GM21447 (cell line): ENCODE data around the gene TLR9.
"Not testable (repeated sequence)": the region's sequence is repeated elsewhere in the genome, so short reads cannot be mapped to it uniquely, and the experiment has no call there.

Experiments used
- ATAC-seq: cut with Tn5 transposase; IDR thresholded peaks from one replicate; pipeline ENCODE4 v1.9.1; 2021; ENCODE audit not compliant: unreplicated experiment

The TLR9 gene

GRCh38 chr3:52197499-52197841, 28.0 kb downstream of the TLR9 start:
- no peak for ATAC-seq

- no peak for ATAC-seq
Observed at GRCh38 chr3:52196977-52197376, 28.5 kb downstream of the TLR9 start.

GRCh38 chr3:52195823-52196331, 29.6 kb downstream of the TLR9 start:
- ATAC-seq: no peak

- ATAC-seq: no peak
Observed at GRCh38 chr3:52195291-52195597, 30.2 kb downstream of the TLR9 start.

DNA sequence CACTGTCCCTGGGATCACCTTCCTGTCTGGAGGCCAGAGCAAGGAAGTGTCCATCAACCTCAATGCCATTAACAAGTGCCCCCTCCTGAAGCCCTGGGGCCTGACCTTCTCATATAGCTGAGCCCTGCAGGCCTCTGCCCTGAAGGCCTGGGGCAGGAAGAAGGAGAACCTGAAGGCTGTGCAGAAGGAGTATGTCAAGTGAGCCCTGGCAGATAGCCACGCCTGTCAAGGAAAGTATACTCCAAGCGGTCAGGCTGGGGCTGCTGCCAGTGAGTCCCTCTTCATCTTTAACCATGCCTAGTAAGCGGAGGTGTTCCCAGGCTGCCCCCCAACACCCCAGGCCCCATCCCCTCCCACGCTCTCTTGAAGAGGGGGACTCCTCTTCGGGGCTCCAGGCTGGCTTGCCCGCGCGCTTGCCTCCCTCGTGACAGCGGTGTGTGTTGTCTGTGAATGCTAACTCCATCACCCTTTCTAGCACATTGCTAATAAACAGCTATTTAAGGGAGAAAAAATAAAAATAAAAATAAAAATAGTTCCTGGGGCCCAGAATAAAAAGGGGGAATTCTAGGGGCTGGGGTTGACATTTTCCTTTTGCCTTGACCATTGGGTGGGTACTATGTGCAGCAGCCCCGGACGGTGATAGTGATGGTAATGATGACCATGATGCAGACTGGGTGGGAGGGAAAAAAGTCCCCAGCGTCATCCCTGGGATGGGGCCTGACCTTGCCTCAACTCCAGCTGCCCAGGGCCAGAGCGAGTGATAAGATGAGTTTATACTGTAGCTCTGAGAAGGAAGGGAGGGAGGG, 30.8 kb downstream of the TLR9 start:
- ATAC-seq: no peak

- no peak for ATAC-seq
Observed at GRCh38 chr3:52193065-52193464, 32.4 kb downstream of the TLR9 start.

GRCh38 chr3:52191663-52192062, 33.8 kb downstream of the TLR9 start:
- no peak for ATAC-seq

DNA sequence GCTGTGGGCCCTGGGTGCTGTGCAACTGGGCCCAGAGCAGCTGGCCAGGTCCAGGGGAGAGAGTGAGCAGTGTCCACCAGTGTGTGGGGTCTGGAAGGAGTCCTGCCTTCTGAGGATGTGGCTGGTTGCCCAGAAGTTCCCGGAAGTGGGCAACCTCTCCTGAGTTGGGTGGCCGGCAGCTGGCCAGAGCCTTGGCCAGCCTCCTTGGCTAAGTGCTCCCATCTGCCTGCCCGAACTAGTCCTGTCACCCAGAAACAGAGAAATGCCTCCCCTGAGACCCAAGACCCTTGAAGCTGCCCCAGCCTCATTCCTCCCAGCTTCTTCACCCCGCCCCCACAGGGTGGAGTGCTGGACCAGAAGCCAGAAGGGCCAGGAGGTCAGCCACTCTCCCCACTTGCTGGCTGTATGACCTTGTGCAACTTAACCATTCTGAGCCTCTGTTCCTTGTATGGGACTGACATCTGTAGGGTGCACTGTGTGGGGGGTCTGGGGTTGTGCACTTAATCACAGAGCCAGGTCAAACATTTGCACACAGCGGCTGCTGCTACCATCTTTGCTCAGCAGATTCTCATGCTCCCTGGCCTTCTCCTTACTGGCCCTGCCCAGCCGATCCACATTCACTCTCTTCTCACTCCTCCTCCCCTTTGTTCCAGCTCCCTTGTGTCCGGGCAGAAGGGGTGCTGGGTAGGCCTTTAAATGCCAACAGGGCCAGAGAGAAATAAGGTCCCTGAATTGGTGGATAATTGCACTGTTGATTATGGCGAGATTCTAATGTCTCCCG, 35.0 kb downstream of the TLR9 start:
- ATAC-seq: no peak

- ATAC-seq: no peak
Observed at GRCh38 chr3:52188556-52188955, 36.9 kb downstream of the TLR9 start.

GRCh38 chr3:52186729-52187128, 38.7 kb downstream of the TLR9 start:
- no peak for ATAC-seq

GRCh38 chr3:52185837-52186236, 39.6 kb downstream of the TLR9 start:
- no peak for ATAC-seq

- ATAC-seq: no peak
Observed at GRCh38 chr3:52185311-52185710, 40.1 kb downstream of the TLR9 start.

DNA sequence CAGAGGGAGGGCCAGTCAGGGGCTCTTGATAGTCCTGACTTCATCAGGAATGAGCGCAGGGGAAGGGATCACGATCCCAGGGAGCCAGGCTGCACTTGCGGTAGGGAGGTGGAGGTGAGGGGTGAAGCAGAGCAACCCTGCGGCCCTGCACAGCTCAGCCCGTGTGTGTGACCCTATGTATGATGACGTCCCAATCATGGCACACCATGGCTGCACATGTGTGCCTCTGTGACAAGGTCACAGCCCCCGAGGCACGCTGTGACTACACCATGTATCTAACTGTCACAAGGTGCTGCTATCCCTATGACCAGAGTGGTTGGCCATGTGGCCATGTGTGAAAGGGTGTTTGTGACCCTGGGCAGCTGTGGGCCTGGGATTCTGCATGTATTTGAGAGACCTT, 40.8 kb downstream of the TLR9 start:
- ATAC-seq: no peak

DNA sequence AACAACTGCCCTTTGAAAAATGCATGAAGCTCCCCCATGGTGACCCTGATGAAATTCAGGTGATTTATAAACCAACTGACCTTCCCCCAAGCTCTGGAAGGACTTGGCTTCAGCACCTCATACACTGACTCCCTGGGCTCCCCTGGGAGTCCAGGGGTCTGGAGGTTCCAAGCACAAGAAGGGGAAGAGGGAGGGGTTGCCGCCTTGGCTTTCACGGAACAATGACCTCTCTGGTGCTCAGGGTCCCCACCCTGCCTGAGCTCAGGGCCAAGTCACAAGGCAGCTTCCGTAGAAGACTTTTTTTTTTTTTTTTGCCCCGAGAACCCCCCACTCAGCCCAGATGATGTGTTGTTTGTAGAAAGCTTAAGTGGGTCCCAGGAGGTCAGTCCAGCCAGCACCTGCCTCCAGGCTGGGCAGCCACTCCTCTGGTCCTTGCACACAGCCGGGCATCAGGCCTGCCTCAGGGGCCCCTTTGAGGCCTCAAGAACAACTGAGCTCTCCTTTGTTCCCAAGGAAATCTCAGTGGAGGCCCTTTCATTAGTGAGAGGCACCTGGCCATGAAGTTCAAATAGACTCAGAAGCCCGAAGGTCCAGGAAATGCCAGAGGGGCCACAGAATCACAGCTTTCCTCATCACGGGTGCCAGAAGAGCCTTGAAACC, 41.5 kb downstream of the TLR9 start:
- ATAC-seq: no peak

DNA sequence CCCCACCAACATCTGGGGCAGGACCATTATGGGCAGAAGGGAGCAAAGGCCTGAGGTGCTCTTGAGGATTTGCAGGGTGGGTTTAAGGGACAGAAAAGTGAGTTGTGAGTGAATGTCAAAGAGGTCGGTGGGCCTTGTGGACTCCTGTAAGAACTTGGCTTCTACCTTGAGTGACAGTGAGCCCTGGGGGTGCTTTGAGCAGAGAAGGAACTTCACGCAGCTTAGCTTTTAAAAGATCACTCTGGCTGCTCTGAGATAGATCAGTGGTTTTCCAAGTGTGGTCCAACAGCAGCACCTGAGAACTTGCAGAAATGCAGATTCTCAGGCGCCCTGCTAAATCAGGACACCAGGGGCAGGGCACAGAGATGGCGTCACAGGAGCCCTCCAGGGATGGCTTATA, 42.8 kb downstream of the TLR9 start:
- ATAC-seq: no peak

DNA sequence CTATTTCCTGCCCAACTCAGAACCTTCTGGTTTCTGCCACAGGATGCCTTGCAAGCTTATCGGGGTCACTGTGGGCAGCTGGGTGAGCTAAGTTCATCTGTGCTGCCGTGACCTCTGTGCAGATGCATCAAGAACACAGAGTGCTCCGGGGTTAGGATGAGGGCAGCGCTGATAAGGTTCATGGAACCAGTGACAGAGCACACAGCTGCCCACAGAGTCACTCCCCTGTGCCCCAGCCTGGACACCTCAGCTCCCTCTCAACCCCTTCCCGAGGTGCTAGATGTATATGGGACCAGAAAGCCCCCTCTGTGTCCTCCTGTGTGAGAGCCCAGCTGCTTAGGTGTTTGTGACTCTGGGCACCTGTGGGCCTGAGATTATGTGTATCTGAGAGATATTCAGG, 43.2 kb downstream of the TLR9 start:
- ATAC-seq: no peak

GRCh38 chr3:52181543-52181942, 43.9 kb downstream of the TLR9 start:
- no peak for ATAC-seq

GRCh38 chr3:52178537-52178936, 46.9 kb downstream of the TLR9 start:
- ATAC-seq: no peak

DNA sequence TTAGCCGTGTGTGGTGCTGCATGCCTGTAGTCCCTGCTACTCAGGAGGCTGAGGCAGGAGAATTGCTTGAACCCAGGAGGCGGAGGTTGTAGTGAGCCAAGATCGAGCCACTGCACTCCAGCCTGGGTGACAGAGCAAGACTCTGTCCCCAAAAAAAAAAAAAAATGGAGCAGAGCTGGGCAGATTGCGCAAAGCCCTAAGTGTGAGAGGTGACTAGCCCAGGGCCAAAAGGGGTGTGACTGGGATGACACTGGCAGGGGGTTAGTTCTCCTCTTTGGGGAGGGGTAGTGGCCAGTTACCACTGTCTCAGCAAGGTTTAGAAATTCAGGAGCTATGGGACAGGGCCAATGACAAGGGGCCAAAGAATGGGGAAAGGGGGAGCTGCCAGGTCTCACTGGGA, 47.3 kb downstream of the TLR9 start:
- not testable (repeated sequence) for ATAC-seq

- no peak for ATAC-seq
Observed at GRCh38 chr3:52177701-52178042, 47.8 kb downstream of the TLR9 start.

DNA sequence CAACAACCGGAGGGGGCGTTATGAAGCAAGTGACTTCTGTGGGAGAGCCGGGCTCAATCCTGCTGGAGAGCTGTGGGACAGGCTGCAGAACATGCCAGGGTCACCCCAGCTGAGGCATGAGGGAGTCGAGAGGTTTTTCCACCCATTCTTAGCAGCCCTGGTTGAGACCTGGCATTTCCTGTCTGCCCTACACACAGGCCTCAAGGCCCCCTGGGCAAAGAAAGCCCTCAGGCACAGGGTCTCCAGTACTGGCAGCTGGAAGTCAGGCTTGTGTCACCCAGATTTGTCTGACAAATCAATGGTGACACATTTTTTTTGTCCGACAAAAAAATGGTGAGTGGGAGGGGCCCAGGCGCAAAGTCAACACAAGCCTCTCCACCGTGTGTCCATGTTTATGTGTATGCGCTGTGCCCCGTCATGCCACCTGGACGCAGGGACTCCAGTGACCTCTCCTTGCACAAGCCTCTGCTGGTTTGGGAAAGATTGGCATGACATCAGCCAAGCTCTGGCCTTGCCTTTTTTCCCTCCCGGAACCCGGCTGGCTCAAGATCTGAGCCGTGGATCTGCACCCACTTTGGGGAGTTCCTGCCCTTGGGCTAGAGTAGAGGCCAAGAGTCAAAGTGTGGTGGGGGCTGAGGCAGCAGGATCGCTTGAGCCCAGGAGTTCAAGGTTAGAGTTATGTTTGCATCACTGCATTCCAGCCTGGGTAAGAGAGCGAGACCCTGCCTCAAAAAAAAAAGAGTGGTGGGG, 48.3 kb downstream of the TLR9 start:
- ATAC-seq: no peak
